ENCODE results near the gene COL11A2.

COL11A2 gene

DNA sequence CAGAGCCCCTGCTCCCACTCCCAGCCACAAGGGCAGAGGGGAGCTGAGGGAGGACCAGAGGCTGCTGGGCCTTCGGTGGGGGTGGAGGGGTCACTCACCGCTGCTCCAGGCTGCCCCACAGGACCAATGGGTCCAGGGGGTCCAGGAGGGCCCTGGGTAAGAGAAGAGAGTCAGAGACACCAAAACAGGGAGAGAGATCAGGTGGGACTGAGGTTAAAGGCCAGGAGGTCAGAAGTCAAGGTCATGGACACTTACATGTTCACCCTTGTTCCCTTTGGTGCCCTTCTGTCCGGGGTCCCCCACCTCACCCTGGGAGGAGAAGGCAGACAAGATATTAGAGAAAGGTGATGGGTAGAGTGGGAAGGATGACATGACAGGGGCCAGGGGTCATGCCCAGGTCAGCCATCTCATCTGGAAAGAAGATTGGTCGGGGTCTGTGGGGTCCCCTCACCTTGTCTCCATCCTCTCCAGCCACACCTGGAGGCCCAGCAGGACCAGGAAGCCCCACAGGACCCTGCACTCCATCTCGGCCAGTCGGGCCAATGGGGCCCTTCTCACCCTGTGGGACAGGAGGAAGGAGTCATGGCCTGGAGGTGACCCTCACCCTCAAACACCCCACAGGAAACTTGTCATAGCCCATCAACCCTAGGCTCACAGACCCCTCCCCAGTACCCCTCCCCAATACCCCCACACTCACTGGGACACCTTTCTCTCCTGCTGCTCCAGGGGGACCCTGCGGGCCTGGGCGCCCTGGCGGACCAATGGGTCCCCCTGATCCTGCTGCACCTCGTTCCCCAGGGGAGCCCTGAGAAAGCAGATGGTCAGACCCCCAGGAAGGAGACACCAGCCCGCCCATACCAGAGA lies 21.0 kb downstream of the COL11A2 start:
- DNase-seq, result no peak

DNA sequence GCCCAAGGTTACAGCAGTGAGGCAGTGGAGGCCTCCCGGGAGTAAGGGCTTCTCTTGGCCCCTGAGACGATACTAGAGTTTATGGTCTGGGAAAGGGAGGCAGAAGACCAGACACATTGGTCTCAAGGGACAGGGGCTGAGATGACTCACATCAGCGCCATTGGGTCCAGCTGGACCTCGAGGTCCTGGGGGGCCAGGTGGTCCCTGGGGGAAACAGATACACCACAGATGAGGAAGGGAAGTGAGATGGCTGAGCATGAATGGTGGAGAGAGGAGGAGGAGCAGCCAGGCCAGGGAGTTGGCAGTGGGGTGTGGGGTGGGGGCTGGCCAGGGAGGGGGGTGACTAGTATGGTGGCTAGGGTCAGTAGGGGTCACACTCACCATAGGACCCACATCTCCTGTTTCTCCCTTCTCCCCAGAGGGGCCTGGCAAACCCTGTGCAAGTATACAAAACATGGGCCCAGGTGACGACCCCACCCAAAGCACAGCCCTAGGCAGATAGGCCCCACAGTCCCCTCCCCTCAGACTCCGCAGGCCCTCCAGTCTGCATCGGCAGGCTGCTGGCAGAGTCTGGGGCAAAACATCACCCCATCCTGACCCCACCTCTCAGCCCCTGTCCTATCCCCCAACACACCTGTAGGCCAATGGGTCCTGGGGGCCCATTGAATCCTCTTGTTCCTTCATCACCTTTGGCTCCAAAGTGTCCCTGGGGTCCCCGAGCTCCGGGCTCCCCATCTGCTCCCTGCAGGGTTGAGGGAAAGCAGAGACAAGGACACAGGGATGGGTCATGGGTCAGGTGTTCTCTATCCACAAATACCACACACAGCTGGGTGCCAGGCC lies 21.9 kb downstream of the COL11A2 start:
- no peak for DNase-seq

DNA sequence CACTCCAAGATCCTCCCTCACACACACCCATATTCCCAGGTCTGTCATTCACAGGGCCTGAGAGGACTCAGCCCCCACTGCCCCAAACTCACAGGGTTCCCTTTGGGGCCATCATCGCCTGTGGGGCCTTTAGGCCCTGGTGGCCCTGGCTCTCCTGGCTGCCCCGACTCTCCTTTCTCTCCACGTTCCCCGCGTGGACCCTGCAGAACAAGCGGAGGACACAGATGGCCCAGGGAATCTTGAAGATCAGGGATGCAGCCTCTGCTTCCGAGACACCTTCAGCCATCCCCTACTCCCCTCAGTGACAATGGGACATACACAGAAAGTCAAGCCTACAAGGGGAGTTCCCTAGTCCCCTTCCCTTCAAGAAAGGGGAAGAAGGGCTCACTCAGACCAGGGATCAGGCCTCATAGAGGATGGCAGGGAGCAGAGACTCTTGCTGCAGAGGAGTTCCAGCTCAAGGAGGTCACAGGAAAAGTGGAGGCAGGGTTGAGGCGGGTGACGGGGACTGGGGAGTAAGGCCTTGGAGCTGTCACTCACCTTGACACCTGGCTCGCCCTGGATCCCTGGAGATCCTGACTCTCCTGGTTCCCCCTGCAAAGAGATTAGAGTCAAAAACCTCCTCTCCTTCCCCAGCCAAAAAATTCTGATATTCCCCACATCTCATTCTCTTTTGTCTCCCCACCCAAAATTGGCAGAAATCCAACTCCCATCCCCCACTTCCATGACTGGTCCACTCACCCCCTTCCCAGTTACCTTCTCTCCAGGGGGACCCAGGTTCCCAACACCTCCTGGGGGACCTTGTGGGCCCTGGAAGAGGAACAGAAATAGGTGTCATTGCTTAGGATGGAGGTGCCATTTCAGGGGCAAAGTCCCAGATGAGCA lies 22.7 kb downstream of the COL11A2 start:
- DNase-seq, result no peak

DNA sequence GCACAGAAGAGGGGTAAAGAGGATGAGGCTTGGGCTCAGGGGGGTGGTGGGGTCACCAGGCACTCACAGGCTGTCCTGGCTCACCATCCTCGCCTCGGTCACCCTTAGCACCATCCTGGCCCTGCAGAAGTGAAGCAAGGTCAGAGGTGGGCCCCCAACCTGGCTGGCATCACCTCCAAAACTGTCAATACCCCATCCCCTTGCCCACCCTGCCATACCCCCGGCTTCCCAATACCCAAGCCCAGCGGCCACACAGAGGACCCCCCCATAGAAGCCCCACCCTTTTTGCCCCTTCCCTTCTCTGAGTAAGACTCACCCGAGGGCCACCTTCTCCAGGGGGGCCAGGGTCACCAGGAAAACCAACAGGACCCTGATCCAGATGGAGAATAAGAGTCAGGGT lies 23.6 kb downstream of the COL11A2 start:
- no peak for DNase-seq

DNA sequence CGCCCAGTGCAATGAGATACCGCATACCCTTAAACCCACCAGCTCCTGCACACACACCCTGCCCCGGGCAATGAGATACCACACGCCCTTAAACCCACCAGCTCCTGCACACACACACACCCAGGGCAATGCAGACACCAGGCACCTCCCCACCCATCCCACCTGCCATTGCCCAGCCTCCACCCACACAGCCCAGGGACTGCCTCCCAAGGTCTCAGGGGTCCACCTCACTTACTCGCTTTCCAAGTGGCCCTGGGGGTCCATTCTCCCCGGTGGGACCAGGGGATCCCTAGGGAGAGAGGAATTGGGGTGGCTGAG lies 24.0 kb downstream of the COL11A2 start:
- no peak for DNase-seq

DNA sequence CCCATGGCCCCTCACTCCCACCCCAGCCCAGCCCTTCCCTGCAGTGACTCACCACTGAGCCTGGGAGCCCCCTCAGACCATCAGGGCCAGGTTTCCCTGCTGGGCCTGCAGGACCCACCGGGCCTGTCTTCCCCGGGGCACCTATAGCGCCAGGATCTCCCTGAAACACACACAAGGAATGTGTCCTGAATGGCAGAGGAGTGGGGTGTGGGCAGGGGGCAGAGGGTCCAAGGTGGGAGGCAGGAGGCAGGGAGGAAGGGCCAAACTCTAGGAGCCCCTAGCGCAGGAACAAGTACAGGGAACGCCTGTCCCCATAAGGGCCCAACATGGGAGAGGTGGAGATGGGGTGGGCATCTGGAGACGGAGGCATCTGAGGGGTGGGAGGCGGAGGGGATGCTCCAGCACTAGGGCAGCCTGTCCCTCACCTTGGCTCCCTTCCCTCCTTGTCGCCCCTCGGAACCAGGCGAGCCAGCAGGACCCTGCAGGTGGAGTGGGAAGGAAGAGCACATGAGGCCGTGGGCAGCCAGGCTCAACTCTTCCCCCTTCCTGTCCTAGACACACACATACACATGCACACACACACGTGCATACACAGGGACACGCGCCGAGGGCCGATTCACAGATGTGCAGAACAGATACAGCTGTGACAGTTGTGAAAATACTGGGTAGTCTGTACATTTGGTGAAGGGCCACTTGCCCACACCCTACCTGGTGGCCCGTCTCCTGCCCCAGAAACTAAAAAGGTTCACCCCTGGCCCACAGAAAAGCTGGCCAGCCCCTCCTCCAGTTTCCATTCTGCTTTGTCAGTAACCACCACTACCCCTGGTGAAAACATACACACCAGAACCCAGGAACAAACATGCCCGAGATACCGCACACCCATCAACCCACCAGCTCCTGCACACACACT lies 24.6 kb downstream of the COL11A2 start:
- no peak for DNase-seq

DNA sequence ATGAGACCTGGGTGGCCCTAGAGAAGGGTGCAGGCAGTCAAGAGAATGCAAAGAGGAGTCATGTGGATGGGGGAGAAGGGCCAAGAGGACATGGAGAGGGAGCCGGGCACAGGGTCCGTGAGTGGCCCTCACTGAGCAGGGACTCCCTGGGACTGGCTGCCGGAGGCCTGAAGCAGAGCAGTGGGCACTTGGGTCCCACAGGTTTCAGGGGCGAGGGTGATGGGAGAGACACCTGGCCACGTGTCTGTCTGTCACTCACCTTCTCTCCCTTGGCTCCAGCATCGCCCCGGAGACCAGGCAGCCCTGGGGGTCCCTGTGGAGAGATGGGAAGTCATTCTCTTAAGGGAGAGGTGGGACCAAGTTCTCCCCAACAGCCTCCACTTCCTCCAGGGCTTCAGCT lies 25.5 kb downstream of the COL11A2 start:
- DNase-seq, result no peak

DNA sequence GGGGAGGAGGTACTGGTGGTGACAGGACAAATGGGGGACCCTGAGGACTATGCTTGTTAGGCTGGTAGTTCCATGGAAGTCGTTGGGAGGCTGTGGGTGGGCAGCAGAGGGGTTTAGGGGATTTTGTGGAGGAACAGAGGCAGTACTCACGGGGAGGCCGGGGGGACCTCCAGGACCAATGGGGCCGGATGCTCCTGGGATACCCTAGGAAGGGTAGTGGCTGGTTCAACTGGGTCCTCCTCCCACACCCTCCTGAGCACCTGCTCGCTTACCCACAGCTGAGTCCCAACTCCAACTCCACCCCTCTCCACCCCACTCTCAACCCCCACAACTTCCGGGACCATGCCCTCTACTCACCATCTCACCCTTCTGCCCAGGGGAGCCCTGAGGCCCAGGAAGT lies 25.9 kb downstream of the COL11A2 start:
- DNase-seq, result no peak

DNA sequence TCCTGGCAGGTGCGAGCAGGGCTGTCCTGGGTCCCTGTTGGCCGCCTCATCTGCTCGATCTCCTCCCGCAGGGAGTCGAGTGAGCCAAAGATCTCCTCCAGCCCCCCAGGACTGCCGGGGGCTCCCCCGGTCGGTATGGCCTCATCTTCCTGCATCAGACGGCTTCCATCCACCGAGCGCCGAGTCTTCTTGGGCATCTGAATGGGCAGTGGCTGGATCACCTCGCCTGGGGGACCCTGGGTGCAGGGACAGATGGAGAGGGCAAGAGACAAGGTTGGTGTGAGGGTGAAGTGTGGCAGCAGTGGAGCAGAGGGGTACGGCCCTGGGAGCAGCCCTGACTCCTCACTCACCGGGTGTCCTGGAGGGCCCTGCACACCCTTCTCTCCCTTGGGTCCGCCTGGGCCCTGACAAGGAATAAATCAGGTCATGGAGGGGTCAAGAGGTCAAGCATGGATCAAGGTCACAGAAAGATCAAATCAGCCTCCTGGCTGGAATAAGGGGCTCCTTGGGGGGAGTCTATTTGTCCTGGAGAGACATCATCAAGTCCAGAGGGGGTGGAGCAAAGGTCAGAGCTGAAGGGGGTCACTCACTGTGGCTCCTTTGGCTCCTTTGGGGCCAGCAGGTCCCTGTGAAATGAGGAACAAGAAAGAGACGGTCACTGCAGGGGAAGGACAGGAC lies 26.5 kb downstream of the COL11A2 start:
- no peak for DNase-seq

DNA sequence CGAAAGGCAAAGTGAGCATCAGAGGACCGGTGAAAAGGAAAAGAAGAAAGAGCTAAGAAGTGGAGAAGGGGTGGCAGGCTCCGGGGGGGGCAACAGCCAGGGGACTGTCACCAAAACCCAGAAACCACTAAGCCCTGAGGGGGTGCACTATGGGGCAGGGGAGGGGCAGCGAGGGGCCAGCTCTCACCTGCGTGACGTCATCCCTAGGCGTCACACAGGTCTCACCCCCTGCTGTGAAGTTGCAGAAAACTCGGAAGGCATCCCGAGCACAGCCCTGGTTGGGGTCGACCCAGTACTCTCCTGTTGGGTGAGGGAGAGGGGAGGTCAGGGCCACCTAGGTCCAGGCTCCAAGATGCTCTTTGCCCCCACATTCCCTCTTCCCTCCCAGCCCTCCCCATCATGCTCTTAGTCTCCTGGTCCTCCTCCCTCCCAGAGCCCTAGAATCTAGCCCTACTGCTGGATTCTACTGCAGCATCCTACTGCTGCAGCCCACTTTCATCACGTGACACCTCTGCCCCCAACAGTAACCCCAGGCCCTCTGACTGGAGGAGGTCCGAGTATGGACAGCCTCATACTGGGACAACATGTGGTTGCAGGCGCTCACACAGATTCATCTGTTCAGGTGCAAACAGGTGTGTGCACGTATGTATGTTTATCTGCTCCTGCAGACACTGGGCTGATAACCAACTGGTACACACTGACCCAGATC lies 27.4 kb downstream of the COL11A2 start:
- no peak for DNase-seq

DNA sequence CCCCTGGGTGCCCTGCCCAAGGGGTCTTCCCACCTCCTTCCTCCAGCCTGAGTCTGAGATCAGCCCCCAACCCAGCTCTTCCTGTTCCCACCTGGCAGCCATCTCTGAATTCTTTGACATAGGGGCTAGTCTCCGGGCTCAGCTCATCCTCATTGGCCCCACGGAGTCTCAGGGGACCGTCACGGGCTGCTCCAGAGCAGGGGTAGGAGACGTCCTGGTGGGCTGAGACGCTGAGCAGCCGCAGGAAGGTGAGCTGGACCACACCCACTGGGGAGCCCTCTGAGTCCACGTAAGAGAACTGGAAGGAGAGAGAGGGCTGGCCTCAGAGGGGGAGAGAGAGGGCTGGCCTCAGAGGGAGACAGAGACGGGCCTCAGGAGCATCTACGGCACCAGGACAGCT lies 28.1 kb downstream of the COL11A2 start:
- DNase-seq, result no peak

DNA sequence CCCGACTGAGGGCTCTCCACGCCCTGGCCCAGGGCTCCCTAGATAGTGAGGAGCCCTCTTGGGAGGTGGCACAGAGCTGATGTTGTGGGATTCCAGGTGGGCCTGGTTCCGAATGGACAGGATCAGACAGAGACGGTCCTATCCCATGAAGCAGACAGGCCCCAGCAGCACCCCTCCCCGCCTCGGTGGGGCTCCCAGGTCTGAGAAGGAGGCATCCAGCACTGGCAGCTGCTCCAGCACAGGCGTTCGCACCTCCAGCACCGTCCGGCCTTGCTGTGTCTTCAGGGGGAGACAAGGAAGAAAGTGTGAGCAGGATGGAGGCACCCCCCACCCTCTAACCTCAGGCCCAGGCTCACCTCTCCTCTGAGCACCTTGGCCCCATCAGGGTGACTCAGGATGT lies 28.7 kb downstream of the COL11A2 start:
- DNase-seq, result no peak

DNA sequence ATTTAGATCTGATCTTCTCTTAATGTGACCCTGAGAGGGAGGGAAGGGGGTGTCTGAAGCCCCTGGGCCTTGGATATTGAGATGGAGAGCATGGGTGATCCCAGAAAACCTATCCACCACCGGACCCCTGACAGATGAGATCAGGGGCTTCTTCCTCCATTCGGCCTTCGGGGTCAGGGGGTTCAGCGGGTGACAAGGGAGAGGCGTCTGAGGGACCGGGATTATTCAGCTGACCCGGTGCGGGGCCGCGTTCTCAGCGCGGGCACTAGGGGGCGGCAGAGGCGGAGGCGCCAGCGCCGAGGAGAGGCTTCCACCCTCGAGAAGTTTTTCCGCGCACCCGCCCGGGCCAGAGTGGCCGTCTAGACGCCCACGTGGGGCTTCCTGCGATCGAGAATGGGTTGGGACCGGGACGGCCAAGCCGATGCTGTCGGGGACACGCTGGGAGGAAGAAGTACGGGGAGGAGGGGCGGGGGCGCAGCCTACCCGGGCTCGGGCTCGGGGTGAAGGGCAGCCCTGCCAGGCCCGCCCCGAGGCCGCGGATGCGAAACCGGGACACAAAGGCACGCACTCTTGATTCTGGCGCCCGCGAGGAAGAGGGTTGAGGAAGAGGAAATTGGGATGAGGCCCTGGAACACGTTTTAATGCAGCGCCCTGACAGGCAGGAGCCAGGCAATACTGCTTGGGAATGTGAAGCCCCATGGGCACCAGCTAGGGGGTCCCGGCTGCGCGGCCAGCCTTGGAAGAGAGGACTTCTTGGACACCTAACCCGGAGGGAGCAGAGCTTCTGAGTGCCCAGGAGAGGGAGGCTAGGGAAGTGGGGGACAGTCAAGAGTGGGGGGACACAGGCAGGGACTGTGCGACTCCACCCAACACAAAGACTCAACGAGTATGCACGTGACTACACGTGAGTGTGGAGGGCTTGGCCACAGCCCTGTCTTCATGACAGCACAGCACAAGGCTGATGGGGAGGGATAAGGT lies 30.6 kb downstream of the COL11A2 start:
- peak; percentile 81 for DNase-seq

DNA sequence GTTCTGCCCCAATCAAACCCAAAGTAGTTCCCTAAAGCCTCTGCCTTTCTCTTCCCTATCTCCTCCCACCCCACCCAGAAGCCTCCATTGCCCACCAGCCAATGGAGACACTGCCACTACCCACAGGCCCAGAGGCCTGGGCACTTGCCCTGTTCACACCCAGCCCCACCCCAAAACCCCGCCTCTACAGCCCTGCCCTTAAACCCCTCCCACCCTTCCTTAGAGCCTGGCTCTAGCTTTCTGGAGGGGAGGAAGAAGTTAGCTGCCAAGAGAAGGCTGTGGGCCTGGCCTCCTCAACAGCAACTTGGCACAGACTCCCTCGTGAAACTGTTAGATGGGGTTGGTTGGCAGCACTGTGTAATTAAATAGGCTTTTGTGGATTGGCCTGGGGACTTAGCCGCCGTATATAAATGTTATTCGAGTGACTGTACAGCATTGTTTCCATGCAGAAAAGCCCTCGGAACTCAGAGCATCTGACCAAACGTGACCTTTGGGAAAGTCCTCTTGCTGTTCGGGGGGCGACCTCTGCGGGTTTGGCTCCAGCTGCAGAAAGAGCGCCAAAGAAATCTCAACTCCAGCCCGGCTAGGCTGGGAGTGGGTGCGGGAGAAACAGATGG lies 31.4 kb downstream of the COL11A2 start:
- no peak for DNase-seq

DNA sequence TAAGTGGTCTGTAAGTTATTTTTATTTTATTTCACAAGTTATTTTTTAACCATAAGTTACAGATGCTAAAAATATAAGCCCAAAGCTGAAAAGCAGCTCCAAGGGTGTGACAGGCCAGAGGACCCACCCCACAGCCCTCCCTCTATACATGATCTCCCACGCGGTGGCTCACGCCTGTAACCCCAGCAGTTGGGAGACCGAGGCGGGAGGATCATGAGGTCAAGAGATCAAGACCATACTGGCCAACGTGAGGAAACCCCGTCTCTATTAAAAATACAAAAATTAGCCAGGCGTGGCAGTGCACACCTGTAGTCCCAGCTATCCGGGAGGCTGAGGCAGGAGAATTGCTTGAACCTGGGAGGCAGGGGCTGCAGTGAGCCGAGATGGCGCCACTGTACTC lies 32.2 kb downstream of the COL11A2 start:
- DNase-seq, result no peak

DNA sequence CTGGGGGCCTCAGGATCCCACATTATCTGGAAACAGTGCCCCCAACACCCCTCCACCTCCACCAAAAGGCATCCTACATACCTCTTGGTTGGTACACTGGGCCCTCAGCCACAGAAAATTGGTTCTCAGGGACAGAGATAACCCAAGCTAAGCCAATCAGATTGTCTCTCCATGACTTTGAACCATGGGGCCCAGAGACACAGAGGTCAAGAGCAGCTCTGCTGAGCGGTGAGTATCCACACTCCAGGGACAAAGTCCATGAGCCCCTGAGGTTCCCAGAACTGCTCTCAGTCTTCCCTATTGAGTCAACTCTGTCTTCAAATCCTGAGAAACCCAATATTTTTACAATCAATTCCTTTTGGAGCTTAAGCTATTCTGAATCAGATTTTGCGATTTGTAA lies 35.3 kb downstream of the COL11A2 start:
- DNase-seq, result no peak

DNA sequence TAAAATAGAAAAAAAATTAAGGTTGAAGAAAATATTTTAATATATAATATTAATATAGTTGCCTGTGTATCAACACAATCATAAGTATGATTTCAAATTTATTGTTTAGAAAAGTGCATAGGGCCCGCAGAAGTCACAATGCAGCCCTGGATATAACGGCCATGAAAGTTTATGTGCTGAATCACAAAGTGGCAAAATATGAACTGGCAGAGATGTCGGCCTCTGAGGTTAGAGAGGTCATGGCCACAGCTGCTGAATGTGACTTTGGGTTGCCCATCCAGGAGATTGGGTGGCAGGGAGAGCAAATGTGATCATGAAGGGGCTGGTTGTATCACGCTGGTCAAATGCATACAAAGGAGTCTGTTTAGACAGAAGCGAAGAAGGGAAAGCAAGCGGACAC lies 35.7 kb downstream of the COL11A2 start:
- no peak for DNase-seq

DNA sequence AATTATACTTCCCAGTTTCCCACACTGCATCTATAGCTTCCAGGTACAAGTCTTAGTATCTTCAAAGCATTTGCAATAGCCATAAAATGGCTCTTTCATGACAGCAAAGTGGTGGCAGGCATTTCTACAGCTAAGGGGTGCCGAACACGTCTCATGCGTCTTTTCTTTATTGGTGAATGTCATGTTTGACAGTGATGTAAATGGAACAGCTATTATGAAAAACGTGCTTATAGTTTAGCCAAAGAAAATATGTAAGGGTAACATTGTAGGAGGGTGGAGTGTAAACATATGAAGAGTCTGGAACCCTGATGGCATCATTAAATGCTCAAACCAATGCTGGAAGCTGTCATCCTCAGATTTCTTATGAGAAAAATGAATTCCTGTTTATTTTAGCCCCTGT lies 37.9 kb downstream of the COL11A2 start:
- DNase-seq, result no peak

DNA sequence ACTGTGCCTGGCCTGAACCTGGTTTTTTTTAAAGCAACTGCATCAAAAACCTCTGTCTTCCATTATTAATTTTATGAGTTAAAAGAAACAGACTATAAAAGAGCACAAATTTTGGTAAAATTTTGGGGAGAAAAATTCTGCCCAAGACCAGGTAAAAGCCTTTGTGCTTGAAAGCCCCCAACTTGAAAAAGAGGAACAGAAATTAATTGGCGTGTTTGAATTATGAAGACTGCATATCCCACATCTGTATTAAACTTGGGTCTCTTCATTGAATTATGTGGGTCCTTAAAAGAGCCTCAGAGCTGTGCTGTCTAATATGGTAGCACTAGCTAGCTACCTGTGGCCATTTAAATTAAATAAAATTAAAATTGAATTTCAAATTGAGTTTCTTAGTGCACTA lies 41.2 kb downstream of the COL11A2 start:
- DNase-seq, result no peak

All from stimulated activated CD4-positive, alpha-beta T cell treated with anti-CD3 and anti-CD28 coated beads, Interleukin-4, amount 100 ng/mL, for 24 hours (primary cell).